ENCODE data around the gene LAPTM5.

Gene LAPTM5

GRCh38 chr1:30728832-30729638, 28.5 kb downstream of the LAPTM5 start:
- no peak for DNase-seq (ENCODE audit: low read depth)

GRCh38 chr1:30728340-30728739, 29.2 kb downstream of the LAPTM5 start:
- no peak for DNase-seq (ENCODE audit: low read depth)

GRCh38 chr1:30727824-30728223, 29.8 kb downstream of the LAPTM5 start:
- DNase-seq (ENCODE audit: low read depth), result no peak

GRCh38 chr1:30726773-30727684, 30.5 kb downstream of the LAPTM5 start:
- DNase-seq (ENCODE audit: low read depth), result no peak

GRCh38 chr1:30726236-30726635, 31.3 kb downstream of the LAPTM5 start:
- no peak for DNase-seq (ENCODE audit: low read depth)

- no peak for DNase-seq (ENCODE audit: low read depth)
These were observed 32.0 kb downstream of the LAPTM5 start for GRCh38 chr1:30725450-30726095.

GRCh38 chr1:30724655-30725421, 32.7 kb downstream of the LAPTM5 start:
- no peak for DNase-seq (ENCODE audit: low read depth)

GRCh38 chr1:30724175-30724574, 33.4 kb downstream of the LAPTM5 start:
- no peak for DNase-seq (ENCODE audit: low read depth)

- no peak for DNase-seq (ENCODE audit: low read depth)
These were observed 34.2 kb downstream of the LAPTM5 start, which contains the start of gene MATN1 for GRCh38 chr1:30723331-30723755. TSS of gene MATN1 (minus strand) at chr1:30723585. CDS start at chr1:30723551, 34 bp downstream.

GRCh38 chr1:30721812-30722537, 35.6 kb downstream of the LAPTM5 start:
- no peak for DNase-seq (ENCODE audit: low read depth)

- DNase-seq (ENCODE audit: low read depth), result no peak
These were observed 36.2 kb downstream of the LAPTM5 start for GRCh38 chr1:30721341-30721793.

- DNase-seq (ENCODE audit: low read depth), result no peak
These were observed 37.0 kb downstream of the LAPTM5 start for GRCh38 chr1:30720271-30721223.

- DNase-seq (ENCODE audit: low read depth), result no peak
These were observed 37.9 kb downstream of the LAPTM5 start for GRCh38 chr1:30719406-30720270.

- peak; percentile 82 for DNase-seq (ENCODE audit: low read depth)
These were observed 38.8 kb downstream of the LAPTM5 start for GRCh38 chr1:30718636-30719405.

- peak; percentile 75 for DNase-seq (ENCODE audit: low read depth)
These were observed 39.4 kb downstream of the LAPTM5 start for GRCh38 chr1:30718091-30718635.

- DNase-seq (ENCODE audit: low read depth), result no peak
These were observed 40.9 kb downstream of the LAPTM5 start for GRCh38 chr1:30716646-30717045.

GRCh38 chr1:30715886-30716285, 41.7 kb downstream of the LAPTM5 start:
- no peak for DNase-seq (ENCODE audit: low read depth)

- no peak for DNase-seq (ENCODE audit: low read depth)
These were observed 42.4 kb downstream of the LAPTM5 start for GRCh38 chr1:30715216-30715615.
